HL-60 (cell line): ENCODE results near the gene KATNB1.

Source experiments
- DNase-seq, 2 experiments: peaks; one replicate each; pipeline ENCODE4 v3.0.0-alpha.2; 2010 to 2020; ENCODE audit warnings: low read depth in 1 of 2, low spot score in 1 of 2
- H3K27ac ChIP-seq: fragments of 250-450 bp; sonication (Bioruptor Pico); replicated peaks from 2 replicates; pipeline ENCODE4 v1.5.1; 2020; ENCODE audit warnings: mild to moderate bottlenecking, moderate library complexity
- H3K27me3 ChIP-seq: fragments of 250-450 bp; sonication (Bioruptor Pico); 2 replicates; pipeline ENCODE4 v1.5.1; 2021; ENCODE audit warnings: mild to moderate bottlenecking, moderate library complexity; ENCODE audit not compliant: insufficient read depth, poor library complexity, severe bottlenecking
- H3K4me3 ChIP-seq: replicated peaks from 2 replicates; pipeline ENCODE4 v1.5.1; 2011; ENCODE audit warnings: mild to moderate bottlenecking, control low read depth, low read length; ENCODE audit not compliant: insufficient read depth
- GABPA ChIP-seq: IDR thresholded peaks from 2 replicates; pipeline ENCODE4 v1.6.1; 2012; ENCODE audit warnings: low read depth
- POLR2AphosphoS5 ChIP-seq: IDR thresholded peaks from 2 replicates; pipeline ENCODE4 v1.6.1; 2012; ENCODE audit warnings: low read depth
- REST ChIP-seq: IDR thresholded peaks from 2 replicates; pipeline ENCODE4 v1.6.1; 2012; ENCODE audit warnings: low read depth; ENCODE audit not compliant: insufficient replicate concordance
- SPI1 ChIP-seq: IDR thresholded peaks from 2 replicates; pipeline ENCODE4 v1.6.1; 2012; ENCODE audit warnings: low read depth, mild to moderate bottlenecking, borderline replicate concordance
- TF ChIP-seq, protein P1 (sequence below): IDR thresholded peaks from one replicate; pipeline ENCODE4 v1.5.1; 2011; ENCODE audit warnings: low read length, control low read depth, inconsistent platforms; ENCODE audit not compliant: insufficient read depth

KATNB1 gene

GRCh38 chr16:57787519-57787905 is 51.9 kb downstream of the KATNB1 start:
- no peak for TF ChIP-seq GABPA
- Histone ChIP-seq H3K27ac (no peak overlapping the region), H3K27me3 (no peaks in the 10 kb centered on the region), H3K4me3 (no peak overlapping the region)
- DNase-seq: no peak

- Histone ChIP-seq H3K4me3 (no peak overlapping the region), H3K27me3 (no peaks in the 10 kb centered on the region), H3K27ac (no peak overlapping the region)
- TF ChIP-seq SPI1 (no peak), GABPA (no peak), REST (no peak), POLR2AphosphoS5 (no peak)
- TF ChIP-seq, protein P1, sequence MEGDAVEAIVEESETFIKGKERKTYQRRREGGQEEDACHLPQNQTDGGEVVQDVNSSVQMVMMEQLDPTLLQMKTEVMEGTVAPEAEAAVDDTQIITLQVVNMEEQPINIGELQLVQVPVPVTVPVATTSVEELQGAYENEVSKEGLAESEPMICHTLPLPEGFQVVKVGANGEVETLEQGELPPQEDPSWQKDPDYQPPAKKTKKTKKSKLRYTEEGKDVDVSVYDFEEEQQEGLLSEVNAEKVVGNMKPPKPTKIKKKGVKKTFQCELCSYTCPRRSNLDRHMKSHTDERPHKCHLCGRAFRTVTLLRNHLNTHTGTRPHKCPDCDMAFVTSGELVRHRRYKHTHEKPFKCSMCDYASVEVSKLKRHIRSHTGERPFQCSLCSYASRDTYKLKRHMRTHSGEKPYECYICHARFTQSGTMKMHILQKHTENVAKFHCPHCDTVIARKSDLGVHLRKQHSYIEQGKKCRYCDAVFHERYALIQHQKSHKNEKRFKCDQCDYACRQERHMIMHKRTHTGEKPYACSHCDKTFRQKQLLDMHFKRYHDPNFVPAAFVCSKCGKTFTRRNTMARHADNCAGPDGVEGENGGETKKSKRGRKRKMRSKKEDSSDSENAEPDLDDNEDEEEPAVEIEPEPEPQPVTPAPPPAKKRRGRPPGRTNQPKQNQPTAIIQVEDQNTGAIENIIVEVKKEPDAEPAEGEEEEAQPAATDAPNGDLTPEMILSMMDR: no peak
- DNase-seq: no peak
Measured at GRCh38 chr16:57788252-57788841, 52.8 kb downstream of the KATNB1 start.

GRCh38 chr16:57788951-57789350 is 53.4 kb downstream of the KATNB1 start:
- Histone ChIP-seq H3K4me3 (no peak overlapping the region), H3K27ac (no peak overlapping the region), H3K27me3 (no peaks in the 10 kb centered on the region)
- TF ChIP-seq REST (no peak), POLR2AphosphoS5 (no peak), SPI1 (no peak), GABPA (no peak)
- TF ChIP-seq, protein P1: no peak
- no peak for DNase-seq

GRCh38 chr16:57791195-57791892 is 55.8 kb downstream of the KATNB1 start:
- TF ChIP-seq SPI1 (no peak), REST (peak; percentile 40)
- DNase-seq: no peak
- H3K27me3 ChIP-seq: no peaks in the 10 kb centered on the region
- no peak overlapping the region for H3K27ac ChIP-seq
- H3K4me3 ChIP-seq: no peak overlapping the region
